ENCODE measurements around the gene ESM1. TPM values are rescaled to one million over a fixed set of nuclear protein-coding genes. Genes with fewer than 3 reads are reported as not detected.

ESM1 gene
- total RNA-seq, 1 experiment from 2014 or later, result not detected

DNA sequence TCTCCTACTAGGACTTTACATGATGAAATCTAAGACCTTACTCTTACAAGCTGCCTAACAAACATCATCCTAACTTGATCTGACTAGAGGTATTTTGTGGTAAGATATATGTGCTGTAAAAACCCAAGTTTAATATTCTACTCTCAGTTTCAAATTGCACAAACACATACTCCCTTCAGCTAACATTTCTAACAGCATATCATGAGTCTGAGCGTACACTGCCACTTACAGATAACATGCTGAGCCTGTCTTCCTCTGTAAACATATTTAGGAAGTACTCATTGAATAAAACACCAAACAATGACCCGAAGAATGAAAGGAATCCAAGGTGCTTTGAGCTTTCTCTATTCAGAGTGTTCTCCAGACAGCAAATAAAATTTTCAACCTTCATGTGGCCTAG is 7.9 kb upstream of the ESM1 start:
- no peak overlapping the region for H3K27ac Mint-ChIP-seq (ENCODE audit: unreplicated experiment)
- DNase-seq, result no peak
- CTCF ChIA-PET, result interaction anchor here (0.8 kb wide), 1 partner anchor 539 kb away, joined by 4 read pairs; no protein-coding TSS in a partner anchor
- peaks cover 91% of the 10 kb centered on the region for H3K27me3 Mint-ChIP-seq (ENCODE audit: unreplicated experiment)
- no peaks in the 10 kb centered on the region for H3K9me3 Mint-ChIP-seq (ENCODE audit: low read depth, unreplicated experiment)
- H3K4me3 Mint-ChIP-seq (ENCODE audit: low read depth, unreplicated experiment), result no peak overlapping the region
- no TSS peak for BruUV-seq (replicated peaks)
- TF ChIP-seq, protein P1, sequence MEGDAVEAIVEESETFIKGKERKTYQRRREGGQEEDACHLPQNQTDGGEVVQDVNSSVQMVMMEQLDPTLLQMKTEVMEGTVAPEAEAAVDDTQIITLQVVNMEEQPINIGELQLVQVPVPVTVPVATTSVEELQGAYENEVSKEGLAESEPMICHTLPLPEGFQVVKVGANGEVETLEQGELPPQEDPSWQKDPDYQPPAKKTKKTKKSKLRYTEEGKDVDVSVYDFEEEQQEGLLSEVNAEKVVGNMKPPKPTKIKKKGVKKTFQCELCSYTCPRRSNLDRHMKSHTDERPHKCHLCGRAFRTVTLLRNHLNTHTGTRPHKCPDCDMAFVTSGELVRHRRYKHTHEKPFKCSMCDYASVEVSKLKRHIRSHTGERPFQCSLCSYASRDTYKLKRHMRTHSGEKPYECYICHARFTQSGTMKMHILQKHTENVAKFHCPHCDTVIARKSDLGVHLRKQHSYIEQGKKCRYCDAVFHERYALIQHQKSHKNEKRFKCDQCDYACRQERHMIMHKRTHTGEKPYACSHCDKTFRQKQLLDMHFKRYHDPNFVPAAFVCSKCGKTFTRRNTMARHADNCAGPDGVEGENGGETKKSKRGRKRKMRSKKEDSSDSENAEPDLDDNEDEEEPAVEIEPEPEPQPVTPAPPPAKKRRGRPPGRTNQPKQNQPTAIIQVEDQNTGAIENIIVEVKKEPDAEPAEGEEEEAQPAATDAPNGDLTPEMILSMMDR (IDR thresholded peaks at IDR 0.05; ENCODE audit: unreplicated experiment), result no peak
- no peaks in the 10 kb centered on the region for H3K36me3 Mint-ChIP-seq (ENCODE audit: insufficient read depth, unreplicated experiment)
- intact Hi-C loops (cut with micrococcal nuclease; ENCODE audit: unreplicated experiment), result no loop called here
- no peaks in the 10 kb centered on the region for H3K4me1 Mint-ChIP-seq (ENCODE audit: low read depth, unreplicated experiment)

DNA sequence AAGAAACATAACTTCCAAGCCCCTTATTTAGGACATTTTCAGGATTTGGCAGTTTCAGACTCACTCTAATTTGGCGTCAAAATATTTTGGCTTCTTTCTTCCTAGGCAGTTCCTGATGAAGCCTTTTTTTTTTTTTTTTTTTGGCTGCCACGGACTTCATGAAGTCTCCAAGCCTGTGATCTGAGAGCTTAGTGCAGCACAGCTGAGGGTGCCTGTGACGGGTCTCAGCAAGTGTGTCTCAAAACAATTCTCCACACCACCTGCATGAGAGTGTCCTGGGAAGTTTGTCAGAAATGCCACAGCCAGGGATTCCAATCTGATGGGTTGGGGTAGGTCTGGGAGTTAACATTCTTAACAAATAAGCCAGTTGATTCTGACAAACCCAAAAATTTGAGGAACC is 6.0 kb upstream of the ESM1 start:
- BruUV-seq (replicated peaks), result no TSS peak
- CTCF ChIA-PET, result no interaction called here

DNA sequence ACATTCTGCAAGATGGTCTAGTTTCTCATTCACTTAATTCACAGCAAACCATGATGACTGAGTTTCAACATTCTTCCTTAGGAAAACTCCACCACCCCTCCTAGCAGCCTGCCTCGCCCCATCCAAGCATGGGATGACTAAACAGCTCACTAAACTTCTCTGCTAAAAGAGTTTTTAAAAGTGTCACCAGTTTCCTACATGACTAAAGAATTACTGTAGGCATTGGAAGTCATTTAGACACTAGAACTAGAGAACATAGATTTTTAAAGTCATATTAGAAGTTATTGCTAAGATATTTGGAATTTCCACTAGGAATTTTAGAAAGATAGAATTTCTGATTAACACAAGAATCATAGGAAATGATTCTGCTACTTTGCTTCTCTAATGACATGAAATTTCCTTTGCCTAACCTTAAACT is 5.5 kb upstream of the ESM1 start:
- TF ChIP-seq, protein P1 (IDR thresholded peaks at IDR 0.05; ENCODE audit: unreplicated experiment), result no peak
- Mint-ChIP-seq H3K9me3 (ENCODE audit: low read depth, unreplicated experiment) (no peaks in the 10 kb centered on the region), H3K4me1 (ENCODE audit: low read depth, unreplicated experiment) (no peaks in the 10 kb centered on the region), H3K27ac (ENCODE audit: unreplicated experiment) (no peak overlapping the region), H3K4me3 (ENCODE audit: low read depth, unreplicated experiment) (no peak overlapping the region), H3K36me3 (ENCODE audit: insufficient read depth, unreplicated experiment) (no peaks in the 10 kb centered on the region), H3K27me3 (ENCODE audit: unreplicated experiment) (peaks cover 94% of the 10 kb centered on the region)
- DNase-seq, result no peak
- no TSS peak for BruUV-seq (replicated peaks)
- intact Hi-C loops (cut with micrococcal nuclease; ENCODE audit: unreplicated experiment), result no loop called here
- CTCF ChIA-PET, result no interaction called here

More for the DNA sequence above, 6.0 kb upstream of the ESM1 start:
- H3K9me3 Mint-ChIP-seq (ENCODE audit: low read depth, unreplicated experiment), result no peaks in the 10 kb centered on the region
- no peaks in the 10 kb centered on the region for H3K4me1 Mint-ChIP-seq (ENCODE audit: low read depth, unreplicated experiment)
- no peak overlapping the region for H3K27ac Mint-ChIP-seq (ENCODE audit: unreplicated experiment)
- no peaks in the 10 kb centered on the region for H3K36me3 Mint-ChIP-seq (ENCODE audit: insufficient read depth, unreplicated experiment)
- TF ChIP-seq, protein P1 (IDR thresholded peaks at IDR 0.05; ENCODE audit: unreplicated experiment), result no peak
- H3K4me3 Mint-ChIP-seq (ENCODE audit: low read depth, unreplicated experiment), result no peak overlapping the region
- DNase-seq, result no peak
- H3K27me3 Mint-ChIP-seq (ENCODE audit: unreplicated experiment), result peaks cover 94% of the 10 kb centered on the region
- intact Hi-C loops (cut with micrococcal nuclease; ENCODE audit: unreplicated experiment), result no loop called here

DNA sequence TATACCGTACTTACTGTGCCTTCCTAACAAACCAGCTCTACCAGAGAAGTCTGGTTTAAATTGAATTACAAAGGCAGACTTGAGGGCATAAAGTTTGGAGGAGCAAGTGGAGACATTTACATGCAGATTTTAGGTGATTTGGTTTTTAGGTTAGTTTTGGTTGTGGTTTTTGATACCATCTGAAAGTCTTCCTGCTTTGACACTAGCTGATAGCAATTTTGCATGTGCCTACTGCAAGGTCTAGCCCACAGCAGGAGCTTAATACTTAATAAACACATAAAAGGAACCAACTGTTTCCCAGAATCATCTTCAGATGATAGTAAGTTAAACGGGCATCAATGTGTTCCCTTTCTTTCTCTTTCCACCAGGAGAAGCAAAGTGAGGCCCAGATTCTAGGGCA is 3.4 kb upstream of the ESM1 start:
- H3K27ac Mint-ChIP-seq (ENCODE audit: unreplicated experiment), result no peak overlapping the region
- TF ChIP-seq, protein P1 (IDR thresholded peaks at IDR 0.05; ENCODE audit: unreplicated experiment), result no peak
- CTCF ChIA-PET, result no interaction called here
- intact Hi-C loops (cut with micrococcal nuclease; ENCODE audit: unreplicated experiment), result no loop called here
- H3K36me3 Mint-ChIP-seq (ENCODE audit: insufficient read depth, unreplicated experiment), result no peaks in the 10 kb centered on the region
- no TSS peak for BruUV-seq (replicated peaks)
- no peak for DNase-seq
- H3K4me3 Mint-ChIP-seq (ENCODE audit: low read depth, unreplicated experiment), result no peak overlapping the region
- no peaks in the 10 kb centered on the region for H3K9me3 Mint-ChIP-seq (ENCODE audit: low read depth, unreplicated experiment)
- H3K27me3 Mint-ChIP-seq (ENCODE audit: unreplicated experiment), result peaks cover 95% of the 10 kb centered on the region
- no peaks in the 10 kb centered on the region for H3K4me1 Mint-ChIP-seq (ENCODE audit: low read depth, unreplicated experiment)

Data from Calu3 (cell line).